Activated naive CD4-positive, alpha-beta T cell (primary cell): ENCODE measurements around the gene OR4X2.
"Not testable (repeated sequence)": the region's sequence is repeated elsewhere in the genome, so short reads cannot be mapped to it uniquely, and the experiment has no call there.

Experiments
- DNase-seq, 4 experiments: peaks; one replicate each; lab custom pipeline; 2025; lab: John Stamatoyannopoulos, UW

Gene OR4X2, protein sequence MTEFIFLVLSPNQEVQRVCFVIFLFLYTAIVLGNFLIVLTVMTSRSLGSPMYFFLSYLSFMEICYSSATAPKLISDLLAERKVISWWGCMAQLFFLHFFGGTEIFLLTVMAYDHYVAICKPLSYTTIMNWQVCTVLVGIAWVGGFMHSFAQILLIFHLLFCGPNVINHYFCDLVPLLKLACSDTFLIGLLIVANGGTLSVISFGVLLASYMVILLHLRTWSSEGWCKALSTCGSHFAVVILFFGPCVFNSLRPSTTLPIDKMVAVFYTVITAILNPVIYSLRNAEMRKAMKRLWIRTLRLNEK

GRCh38 chr11:48244804-48245203, at the start of gene OR4X2:
Gene OR4X2 (plus strand): TSS chr11:48245104. CDS start chr11:48245104, 0 bp downstream.
- no peak for DNase-seq

DNA sequence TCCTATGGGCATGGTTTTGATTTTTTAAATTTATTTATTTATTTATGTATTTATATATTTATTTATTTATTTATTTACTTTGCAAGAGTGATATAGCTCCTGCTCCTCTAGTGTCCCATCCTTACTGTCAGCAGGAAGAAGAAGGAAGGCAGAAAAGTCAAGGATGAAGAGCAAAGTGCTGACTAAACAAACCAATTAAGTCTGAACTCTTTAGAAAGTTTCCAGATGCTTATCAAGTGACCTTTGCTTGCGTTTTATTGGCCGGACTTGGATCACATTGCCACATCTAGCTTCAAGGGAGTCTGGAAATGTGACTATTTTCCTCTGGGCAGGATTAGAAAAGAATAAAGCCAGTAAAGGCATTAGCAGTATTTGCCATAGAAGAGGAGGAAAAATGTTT, 37.0 kb upstream of the OR4X2 start:
- no peak for DNase-seq

GRCh38 chr11:48210052-48210451, 34.9 kb upstream of the OR4X2 start:
- no peak for DNase-seq

DNA sequence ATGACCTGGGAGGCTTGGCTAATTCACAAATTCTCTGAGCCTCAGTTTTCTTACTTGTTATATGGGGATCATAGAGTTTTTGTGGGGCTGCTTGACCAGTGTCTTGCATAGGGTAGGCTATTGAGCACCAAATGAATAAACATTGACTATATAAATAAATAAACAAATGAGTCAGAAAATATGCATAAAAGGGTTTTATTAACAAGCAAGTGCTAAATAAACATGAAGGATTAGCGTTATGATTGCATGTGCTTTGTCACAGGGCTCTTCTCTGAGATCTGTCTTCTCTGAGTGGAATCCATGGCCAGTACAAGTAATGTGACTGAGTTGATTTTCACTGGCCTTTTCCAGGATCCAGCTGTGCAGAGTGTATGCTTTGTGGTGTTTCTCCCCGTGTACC, 28.4 kb upstream of the OR4X2 start, which contains the start of gene OR4B1:
Gene OR4B1 (plus strand): TSS at position 301 of the 400 bp plus-strand sequence. CDS start 0 bp downstream, at position 301.
- DNase-seq, result no peak

DNA sequence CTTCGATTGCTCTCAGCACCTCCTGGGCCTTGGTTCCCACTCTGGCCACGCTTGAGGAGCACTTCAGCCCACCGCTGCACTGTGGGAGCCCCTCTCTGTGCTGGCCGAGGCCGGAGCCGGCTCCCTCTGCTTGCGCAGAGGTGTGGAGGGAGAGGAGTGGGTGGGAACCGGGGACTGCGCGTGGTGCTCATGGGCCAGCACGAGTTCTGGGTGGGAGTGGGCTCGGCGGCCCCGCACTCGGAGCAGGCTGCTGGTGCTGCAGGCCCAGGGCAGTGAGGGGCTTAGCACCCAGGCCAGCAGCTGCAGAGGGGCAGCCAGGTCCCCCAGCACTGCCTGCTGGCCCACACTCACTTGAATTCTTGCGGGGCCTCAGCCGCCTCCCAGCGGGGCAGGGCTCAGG, 16.1 kb upstream of the OR4X2 start:
- no peak for DNase-seq

DNA sequence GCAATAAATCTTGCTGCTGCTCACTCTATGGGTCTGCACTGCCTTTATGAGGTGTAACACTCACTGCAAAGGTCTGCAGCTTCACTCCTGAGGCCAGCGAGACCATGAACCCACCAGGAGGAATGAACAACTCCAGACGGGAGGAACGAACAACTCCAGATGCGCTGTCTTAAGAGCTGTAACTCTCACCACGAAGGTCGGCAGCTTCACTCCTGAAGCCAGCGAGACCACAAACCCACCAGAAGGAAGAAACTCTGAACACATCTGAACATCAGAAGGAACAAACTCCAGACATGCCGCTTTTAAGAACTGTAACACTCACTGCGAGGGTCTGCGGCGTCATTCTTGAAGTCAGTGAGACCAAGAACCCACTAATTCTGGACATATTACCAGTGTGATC, 14.8 kb upstream of the OR4X2 start:
- DNase-seq, result not testable (repeated sequence)

- DNase-seq, result no peak
These were observed 7.2 kb upstream of the OR4X2 start for GRCh38 chr11:48237727-48238126.

- DNase-seq, result no peak
These were observed 2.4 kb upstream of the OR4X2 start for GRCh38 chr11:48242501-48242900.

- DNase-seq, result no peak
These were observed 4.0 kb downstream of the OR4X2 start for GRCh38 chr11:48248902-48249301.

- no peak for DNase-seq
These were observed 16.7 kb downstream of the OR4X2 start for GRCh38 chr11:48261600-48261999.

GRCh38 chr11:48263423-48263911, 18.6 kb downstream of the OR4X2 start, which contains the start of gene OR4X1:
Gene OR4X1 (plus strand): TSS chr11:48263861. CDS start chr11:48263861, 0 bp downstream.
- no peak for DNase-seq

DNA sequence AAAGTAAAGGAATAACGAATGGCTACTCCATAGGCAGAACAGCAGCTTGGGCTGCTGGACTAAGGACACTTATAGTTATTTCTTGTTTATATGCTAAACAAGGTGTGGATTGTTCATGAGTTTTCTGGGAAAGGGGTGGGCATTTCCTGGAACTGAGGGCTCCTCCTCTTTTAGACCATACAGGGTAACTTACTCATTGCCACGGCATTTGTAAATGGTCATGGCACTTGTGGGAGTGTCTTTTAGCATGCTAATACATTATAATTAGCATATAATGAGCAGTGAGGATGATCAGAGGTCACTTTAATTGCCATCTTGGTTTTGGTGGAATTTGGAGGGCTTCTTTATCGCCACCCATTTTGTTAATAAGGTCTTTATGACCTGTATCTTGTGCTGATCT, 25.7 kb downstream of the OR4X2 start:
- DNase-seq, result no peak

- no peak for DNase-seq
These were observed 27.7 kb downstream of the OR4X2 start for GRCh38 chr11:48272606-48273005.
